ENCODE data around the gene TXNDC17. TPM values are rescaled to one million over a fixed set of nuclear protein-coding genes. Genes with fewer than 3 reads are reported as not detected.

The TXNDC17 gene
- total and polyA plus RNA-seq, 9 of the 15 experiments (the other 6 are each of a cell fraction or from before 2014, with no cell fraction given): 108 to 759 (median 179) TPM

GRCh38 chr17:6651354-6651918 lies 10.6 kb downstream of the TXNDC17 start, which contains the start of the genes C17orf100 and MED31 (continued):
- TF ChIP-seq RNF219 (CRISPR knock-in tag; IDR thresholded peaks at IDR 0.05): no peak
- TF ChIP-seq MAZ (CRISPR knock-in tag; conservative IDR thresholded peaks at IDR 0.05 in 1 of 2, IDR thresholded peaks at IDR 0.05 in 1 of 2): peak; percentile 33 to 72; a peak in 2 of 4 replicates
- peak; percentile 51 for TF ChIP-seq PKNOX1 (IDR thresholded peaks at IDR 0.05)
- no peak for TF ChIP-seq ARID3B (CRISPR knock-in tag; IDR thresholded peaks at IDR 0.05; ENCODE audit: borderline replicate concordance)
- TF ChIP-seq RCOR1 (IDR thresholded peaks at IDR 0.05; ENCODE audit: borderline replicate concordance in 1 of 2, low read depth in 2 of 2, low read length in 2 of 2): 0 out of 4 replicates have a peak, but pooled peaks of 1 of the 2 experiments have one; percentile 11
- peak; percentile 36; the same call in 1 of the 2 replicates for TF ChIP-seq EGR1 (conservative IDR thresholded peaks at IDR 0.05)
- TF ChIP-seq ZNF57 (CRISPR knock-in tag; IDR thresholded peaks at IDR 0.05): no peak
- no peak for TF ChIP-seq NCOR1 (IDR thresholded peaks at IDR 0.05)
- TF ChIP-seq HES1 (IDR thresholded peaks at IDR 0.05; ENCODE audit: low read depth): no peak
- TF ChIP-seq GTF2B (IDR thresholded peaks at IDR 0.05; ENCODE audit: extremely low read depth, insufficient read length): no peak
- TF ChIP-seq ETS2 (tag; IDR thresholded peaks at IDR 0.05; ENCODE audit: borderline replicate concordance, poor library complexity, severe bottlenecking): no peak
- no peak for TF ChIP-seq PCBP2 (IDR thresholded peaks at IDR 0.05; ENCODE audit: low read depth, low read length, poor library complexity, severe bottlenecking)
- TF ChIP-seq ZNF717 (CRISPR knock-in tag; IDR thresholded peaks at IDR 0.05): no peak
- TF ChIP-seq PBX2 (CRISPR knock-in tag; IDR thresholded peaks at IDR 0.05; ENCODE audit: low read depth): no peak
- no peak for TF ChIP-seq PBX2 (tag; conservative IDR thresholded peaks at IDR 0.05; ENCODE audit: low read depth)
- no peak for TF ChIP-seq SNIP1 (IDR thresholded peaks at IDR 0.05; ENCODE audit: low read depth)

Data from K562 (cell line).